ENCODE results near the gene GPRIN3. TPM values are rescaled to one million over a fixed set of nuclear protein-coding genes. Genes with fewer than 3 reads are reported as not detected.

Gene GPRIN3
- total RNA-seq, 1 experiment from 2014 or later: 0.39 TPM

DNA sequence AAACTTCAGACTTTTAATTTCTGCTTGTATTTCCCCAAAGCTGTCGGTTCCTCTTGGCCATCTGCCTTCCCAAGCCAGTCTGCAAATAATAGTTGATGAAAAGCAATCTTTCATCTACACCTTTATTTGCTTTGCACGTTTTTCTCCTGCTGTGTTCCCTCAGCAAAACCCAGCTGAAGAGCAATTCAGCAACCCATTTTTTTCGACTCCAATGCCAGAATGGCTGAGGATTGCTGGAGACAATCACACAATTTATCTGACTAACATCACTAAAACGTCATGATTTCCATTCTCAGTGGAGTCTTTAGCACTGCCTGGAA is 94.3 kb downstream of the GPRIN3 start:
- Histone ChIP-seq H3K4me3 (replicated peaks in 1 of 2; ENCODE audit: low read depth in 1 of 2, low read length in 2 of 2) (no peak overlapping the region), H3K27me3 (ENCODE audit: insufficient read depth, low read length) (no peaks in the 10 kb centered on the region), H3K4me1 (ENCODE audit: control insufficient read depth in 1 of 2, insufficient read depth in 2 of 2, low read length in 2 of 2) (no peaks in the 10 kb centered on the region), H3K27ac (ENCODE audit: low read depth, low read length) (no peak overlapping the region), H3K4me2 (ENCODE audit: low read length) (no peak overlapping the region), H3K36me3 (ENCODE audit: control insufficient read depth in 1 of 2, insufficient read depth in 2 of 2, low read length in 2 of 2) (no peaks in the 10 kb centered on the region), H4K20me1 (ENCODE audit: insufficient read depth) (no peaks in the 10 kb centered on the region), H3K9ac (ENCODE audit: low read length) (no peak overlapping the region), H3K9me2 (ENCODE audit: insufficient read depth) (0 out of 2 replicates have a peak, but pooled peaks cover 7% of the 10 kb centered on the region), H3K9me3 (ENCODE audit: control insufficient read depth in 1 of 2, insufficient read depth in 1 of 2, low read depth in 1 of 2, low read length in 2 of 2) (no peaks in the 10 kb centered on the region), H2AFZ (ENCODE audit: low read depth, low read length, poor library complexity, severe bottlenecking) (no peak overlapping the region), H3K79me2 (ENCODE audit: insufficient read depth, low read length) (no peaks in the 10 kb centered on the region)
- ChIA-PET RAD21 (ENCODE audit: low non-redundant PET in 1 of 2, low total read pairs in 2 of 2, uncharacterized antibody in 2 of 2, unreplicated experiment in 2 of 2) (no interaction called here), CTCF (no interaction called here), POLR2A (no interaction called here)
- intact Hi-C loops (cut with micrococcal nuclease): no loop called here
- ATAC-seq (no peak), DNase-seq (ENCODE audit: low read depth, low spot score) (no peak)
- TF ChIP-seq SP1 (IDR thresholded peaks at IDR 0.05; ENCODE audit: low read depth): no peak
- no peak for TF ChIP-seq YY1 (IDR thresholded peaks at IDR 0.05; ENCODE audit: extremely low read depth, insufficient replicate concordance, low read depth, low read length)
- no peak for TF ChIP-seq CTCF (IDR thresholded peaks at IDR 0.05 in 2 of 3, conservative IDR thresholded peaks at IDR 0.05 in 1 of 3; ENCODE audit: borderline replicate concordance in 1 of 3, insufficient read depth in 1 of 3, low read depth in 2 of 3, low read length in 2 of 3)
- TF ChIP-seq SRF (IDR thresholded peaks at IDR 0.05; ENCODE audit: low read depth): no peak
- TF ChIP-seq POLR2AphosphoS5 (IDR thresholded peaks at IDR 0.05; ENCODE audit: low read depth, low read length): no peak
- TF ChIP-seq, protein P1, sequence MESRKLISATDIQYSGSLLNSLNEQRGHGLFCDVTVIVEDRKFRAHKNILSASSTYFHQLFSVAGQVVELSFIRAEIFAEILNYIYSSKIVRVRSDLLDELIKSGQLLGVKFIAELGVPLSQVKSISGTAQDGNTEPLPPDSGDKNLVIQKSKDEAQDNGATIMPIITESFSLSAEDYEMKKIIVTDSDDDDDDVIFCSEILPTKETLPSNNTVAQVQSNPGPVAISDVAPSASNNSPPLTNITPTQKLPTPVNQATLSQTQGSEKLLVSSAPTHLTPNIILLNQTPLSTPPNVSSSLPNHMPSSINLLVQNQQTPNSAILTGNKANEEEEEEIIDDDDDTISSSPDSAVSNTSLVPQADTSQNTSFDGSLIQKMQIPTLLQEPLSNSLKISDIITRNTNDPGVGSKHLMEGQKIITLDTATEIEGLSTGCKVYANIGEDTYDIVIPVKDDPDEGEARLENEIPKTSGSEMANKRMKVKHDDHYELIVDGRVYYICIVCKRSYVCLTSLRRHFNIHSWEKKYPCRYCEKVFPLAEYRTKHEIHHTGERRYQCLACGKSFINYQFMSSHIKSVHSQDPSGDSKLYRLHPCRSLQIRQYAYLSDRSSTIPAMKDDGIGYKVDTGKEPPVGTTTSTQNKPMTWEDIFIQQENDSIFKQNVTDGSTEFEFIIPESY (IDR thresholded peaks at IDR 0.05; ENCODE audit: extremely low read depth, insufficient replicate concordance, low read length): no peak
- TF ChIP-seq CEBPB (IDR thresholded peaks at IDR 0.05; ENCODE audit: low read depth): no peak
- no peak for TF ChIP-seq EGR1 (IDR thresholded peaks at IDR 0.05; ENCODE audit: low read depth)
- TF ChIP-seq RAD21 (IDR thresholded peaks at IDR 0.05; ENCODE audit: low read depth): no peak
- TF ChIP-seq MAX (IDR thresholded peaks at IDR 0.05): no peak
- no peak for TF ChIP-seq EZH2 (IDR thresholded peaks at IDR 0.05)
- no peak for TF ChIP-seq FOSL1 (IDR thresholded peaks at IDR 0.05; ENCODE audit: low read depth)
- no peak for TF ChIP-seq REST (IDR thresholded peaks at IDR 0.05; ENCODE audit: low read depth)
- no peak for TF ChIP-seq ZNF274 (IDR thresholded peaks at IDR 0.05; ENCODE audit: low read depth, low read length)
- no peak for TF ChIP-seq ZFX (IDR thresholded peaks at IDR 0.05)
- no TSS peak for BruUV-seq (replicated peaks)

Data from HCT116 (cell line).